H1 (cell line): ENCODE data around the gene DOCK6. TPM values are rescaled to one million over a fixed set of nuclear protein-coding genes. Genes with fewer than 3 reads are reported as not detected.

Source experiments
- MAX ChIP-seq: IDR thresholded peaks from 2 replicates; pipeline ENCODE4 v1.6.1; 2012; ENCODE audit warnings: inconsistent platforms
- SP1 ChIP-seq: IDR thresholded peaks from 2 replicates; pipeline ENCODE4 v1.6.1; 2011; ENCODE audit warnings: low read depth, low read length
- polyA plus RNA-seq, 7 experiments: library from polyadenylated mRNA; depleted of rRNA in 3 of 7; stranded (reverse) in 5 of 7; unstranded in 2 of 7; fragments of >200 nt in 5 of 7; fragments of 200-250 nt in 2 of 7; gene quantifications; 1 replicate in 5 of 7; 2 replicates in 1 of 7; 4 replicates in 1 of 7; pipeline versions ENCODE4 v1.2.1 to v1.2.3, GENCODE V29; 2011 to 2013; ENCODE audit warnings: missing spikeins in 2 of 7, mixed read lengths in 2 of 7
- total RNA-seq: library from RNA; stranded (reverse); fragmentation: NEBNext Ultra II Directional; extraction: Animal tissue kit (Norgen Biotek cat#: 25700); gene quantifications from 2 replicates; pipeline ENCODE4 v1.2.1, GENCODE V29; 2021

The DOCK6 gene
- total and polyA plus RNA-seq, 2 of the 8 experiments (the other 6 are each of a cell fraction or from before 2014, with no cell fraction given): 25.5 to 54.7 TPM

DNA sequence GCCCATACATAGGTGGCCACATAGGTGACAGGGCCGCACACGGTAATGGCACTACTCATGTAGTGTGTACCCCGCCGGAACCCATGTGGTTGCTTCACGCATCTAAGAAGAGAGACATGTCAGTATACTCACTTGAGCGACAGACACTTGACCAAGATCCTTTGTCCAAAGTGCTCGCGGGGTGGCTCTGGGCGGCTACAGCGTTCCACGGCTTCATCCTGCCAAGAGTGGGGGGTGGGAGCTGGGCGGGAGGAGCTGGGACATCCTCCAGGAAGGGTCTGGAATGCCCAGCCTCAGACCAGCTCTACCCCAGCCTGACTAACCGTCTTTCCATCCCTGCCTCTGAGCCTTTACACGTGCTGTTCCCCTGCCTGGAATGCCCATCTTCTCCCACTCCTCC lies 14.4 kb downstream of the DOCK6 start (continued):
- TF ChIP-seq MAX: no peak
- TF ChIP-seq SP1: no peak
